Large intestine (tissue), 12 donors: ENCODE results near the gene NOX3. TPM values are rescaled to one million over a fixed set of nuclear protein-coding genes. Genes with fewer than 3 reads are reported as not detected.

Experiments
- DNase-seq, 2 donors: peaks; one replicate each; pipeline versions ENCODE4 v3.0.0 to v3.0.0-alpha.2; 2013
- H3K27ac ChIP-seq: one replicate; pipeline ENCODE4 v1.5.1; 2013; ENCODE audit warnings: low read length
- H3K27me3 ChIP-seq: 2 replicates; pipeline ENCODE4 v1.6.1; 2013; ENCODE audit warnings: low read length; ENCODE audit not compliant: control insufficient read depth, insufficient read depth
- H3K36me3 ChIP-seq: 2 replicates; pipeline ENCODE4 v1.6.1; 2013; ENCODE audit warnings: low read length; ENCODE audit not compliant: control insufficient read depth, insufficient read depth
- H3K4me1 ChIP-seq: one replicate; pipeline ENCODE4 v1.6.1; 2013; ENCODE audit warnings: low read length; ENCODE audit not compliant: control insufficient read depth, insufficient read depth
- H3K4me3 ChIP-seq: one replicate; pipeline ENCODE4 v1.5.1; 2013; ENCODE audit warnings: low read length
- H3K9me3 ChIP-seq: one replicate; pipeline ENCODE4 v1.6.1; 2013; ENCODE audit warnings: mild to moderate bottlenecking, low read depth, low read length, moderate library complexity; ENCODE audit not compliant: control insufficient read depth
- WGBS: methylation state at CpG from one replicate; pipeline ENCODE4 v1.1.5; 2013; ENCODE audit warnings: low lambda C conversion rate; ENCODE audit not compliant: insufficient coverage; 5-methylcytosine and 5-hydroxymethylcytosine counted together
- long read RNA-seq, 11 donors: transcript quantifications; one replicate each; lab custom pipeline, GENCODE V29; 2026
- polyA plus RNA-seq: library from polyadenylated mRNA; unstranded; fragments of 120-200 nt; gene quantifications from one replicate; pipeline ENCODE4 v1.2.1, GENCODE V29; 2013

The NOX3 gene
- not detected for polyA plus RNA-seq
- long read RNA-seq, donor 1 = 0 reads
- long read RNA-seq, donor 2 = 0 reads
- long read RNA-seq, donor 3 = 0 reads
- long read RNA-seq, donor 4 = 0 reads
- long read RNA-seq, donor 5 = 0 reads
- long read RNA-seq, donor 6 = 0 reads
- long read RNA-seq, donor 7 = 0 reads
- long read RNA-seq, donor 8 = 0 reads
- long read RNA-seq, donor 9 = 0 reads
- long read RNA-seq, donor 10 = 0 reads
- long read RNA-seq, donor 11 = 0 reads

- Histone ChIP-seq H3K9me3 (no peaks in the 10 kb centered on the region), H3K36me3 (no peaks in the 10 kb centered on the region), H3K4me1 (no peaks in the 10 kb centered on the region), H3K27me3 (no peaks in the 10 kb centered on the region), H3K4me3 (no peak within 1 kb of the TSS), H3K27ac (no peak within 1 kb of the TSS)
- WGBS = 100% methylated on average over 1 of the region's 5 CpGs
- no peak for DNase-seq
Measured at GRCh38 chr6:155455766-155456165, at the start of gene NOX3. Gene NOX3, minus strand, starts transcription at chr6:155455839. Its CDS starts 39 bp downstream, at chr6:155455800.

DNA sequence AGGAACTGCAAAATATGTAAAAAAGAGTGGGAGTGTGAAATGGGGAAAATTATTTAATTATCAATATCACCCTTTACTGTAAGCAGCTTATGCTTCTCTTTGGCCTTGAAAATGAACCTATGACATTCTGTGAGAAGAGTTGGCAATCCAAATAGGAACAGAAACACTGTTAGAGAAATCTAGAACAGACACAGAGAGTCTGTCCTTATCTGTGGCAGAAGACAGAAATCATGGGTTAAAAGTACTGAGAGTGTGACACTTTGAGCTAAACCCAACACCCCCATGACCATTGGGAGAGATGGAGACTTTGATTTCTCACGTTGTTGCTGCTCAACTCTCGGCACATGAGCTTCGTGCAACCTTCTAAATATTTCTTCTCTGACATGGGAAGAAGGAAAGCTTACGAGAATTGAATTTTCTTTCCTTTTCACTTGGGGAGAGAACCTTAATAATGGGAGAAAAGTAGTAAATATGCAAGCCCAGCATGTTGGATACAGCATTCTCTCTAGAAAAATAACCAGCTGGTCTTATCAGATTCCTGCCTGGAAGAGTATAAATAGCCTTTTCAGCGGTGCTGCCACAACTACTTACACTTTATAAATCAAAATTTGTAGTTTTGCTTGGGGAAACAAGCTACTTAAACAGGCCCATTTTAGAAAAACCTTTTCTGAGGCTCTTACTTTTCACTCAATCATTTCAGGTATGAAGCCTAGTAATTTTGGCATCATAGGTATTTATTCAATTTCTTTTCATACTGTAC is 49.4 kb upstream of the NOX3 start:
- H3K4me1 ChIP-seq = no peaks in the 10 kb centered on the region
- no peaks in the 10 kb centered on the region for H3K9me3 ChIP-seq
- DNase-seq = no peak
- no peak overlapping the region for H3K4me3 ChIP-seq
- whole genome bisulfite sequencing = 100% methylated on average over 2 of the region's 5 CpGs
- H3K27ac ChIP-seq = no peak overlapping the region
- H3K36me3 ChIP-seq = no peaks in the 10 kb centered on the region
- H3K27me3 ChIP-seq = no peaks in the 10 kb centered on the region

DNA sequence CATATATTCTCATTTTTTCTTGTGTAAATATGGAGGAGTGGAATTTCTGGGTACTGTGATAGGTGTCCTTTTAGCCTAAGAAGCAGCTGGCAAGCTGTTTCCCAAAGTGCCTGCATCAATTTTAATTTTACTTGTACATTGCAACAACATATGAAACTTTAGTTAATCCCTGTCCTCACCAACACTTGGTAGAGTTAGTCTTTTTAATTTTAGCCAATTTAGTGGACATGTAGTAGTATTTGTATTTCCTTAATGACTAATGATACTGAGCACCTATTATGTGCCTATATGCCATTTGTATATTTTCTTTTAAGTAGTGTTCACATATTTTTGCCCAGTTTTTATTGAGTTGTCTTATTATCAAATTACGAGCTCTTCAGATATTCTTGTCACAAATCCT is 46.8 kb upstream of the NOX3 start:
- H3K4me3 ChIP-seq = no peak overlapping the region
- no peaks in the 10 kb centered on the region for H3K4me1 ChIP-seq
- H3K36me3 ChIP-seq = no peaks in the 10 kb centered on the region
- no peaks in the 10 kb centered on the region for H3K9me3 ChIP-seq
- WGBS = 100% methylated on average over 1 of the region's 1 CpG
- H3K27ac ChIP-seq = no peak overlapping the region
- no peaks in the 10 kb centered on the region for H3K27me3 ChIP-seq
- no peak for DNase-seq

DNA sequence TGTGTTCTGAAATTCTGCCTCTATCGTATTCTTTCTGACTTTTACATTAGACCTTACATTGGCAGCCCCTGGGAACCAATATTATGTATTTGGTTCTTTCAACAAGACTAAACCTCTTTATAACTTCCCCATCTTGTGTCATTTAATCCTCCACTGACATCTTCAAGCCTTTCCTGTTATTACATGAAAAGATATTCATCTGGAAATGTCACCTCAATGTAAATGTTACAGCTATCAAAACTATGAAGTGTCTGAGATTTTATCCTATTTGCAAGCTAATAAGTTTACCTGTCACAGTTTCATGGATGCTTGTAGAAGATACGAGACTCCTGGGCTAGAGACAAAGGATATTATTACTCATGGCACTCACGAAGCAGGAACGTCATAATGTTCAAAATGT is 43.9 kb upstream of the NOX3 start:
- H3K9me3 ChIP-seq = no peaks in the 10 kb centered on the region
- no peaks in the 10 kb centered on the region for H3K4me1 ChIP-seq
- WGBS = 100% methylated on average over 1 of the region's 4 CpGs
- no peaks in the 10 kb centered on the region for H3K27me3 ChIP-seq
- no peak overlapping the region for H3K27ac ChIP-seq
- H3K4me3 ChIP-seq = no peak overlapping the region
- DNase-seq = no peak
- no peaks in the 10 kb centered on the region for H3K36me3 ChIP-seq

DNA sequence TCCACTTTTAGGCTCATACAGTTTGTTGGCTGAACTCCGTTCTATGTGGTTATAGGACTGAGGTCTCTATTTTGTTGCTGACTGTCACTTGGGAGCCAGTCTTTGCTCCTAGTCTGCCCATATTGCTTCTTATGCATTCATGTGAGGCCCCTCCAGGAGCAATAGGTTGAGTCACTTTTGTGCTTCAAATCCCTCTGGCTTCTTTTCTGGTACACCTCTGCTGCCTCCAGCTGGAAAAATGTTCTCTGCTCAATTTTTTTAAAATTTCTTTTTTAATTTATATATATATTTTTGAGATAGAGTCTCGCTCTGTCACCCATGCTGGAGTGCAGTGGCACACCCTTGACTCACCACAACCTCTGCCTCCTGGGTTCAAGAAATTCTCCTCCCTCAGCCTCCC is 42.7 kb upstream of the NOX3 start:
- Histone ChIP-seq H3K9me3 (no peaks in the 10 kb centered on the region), H3K4me1 (no peaks in the 10 kb centered on the region), H3K27me3 (no peaks in the 10 kb centered on the region), H3K4me3 (no peak overlapping the region), H3K27ac (no peak overlapping the region), H3K36me3 (no peaks in the 10 kb centered on the region)
- whole genome bisulfite sequencing = no CpG with 5 or more reads among the region's 2 CpGs
- DNase-seq = no peak

DNA sequence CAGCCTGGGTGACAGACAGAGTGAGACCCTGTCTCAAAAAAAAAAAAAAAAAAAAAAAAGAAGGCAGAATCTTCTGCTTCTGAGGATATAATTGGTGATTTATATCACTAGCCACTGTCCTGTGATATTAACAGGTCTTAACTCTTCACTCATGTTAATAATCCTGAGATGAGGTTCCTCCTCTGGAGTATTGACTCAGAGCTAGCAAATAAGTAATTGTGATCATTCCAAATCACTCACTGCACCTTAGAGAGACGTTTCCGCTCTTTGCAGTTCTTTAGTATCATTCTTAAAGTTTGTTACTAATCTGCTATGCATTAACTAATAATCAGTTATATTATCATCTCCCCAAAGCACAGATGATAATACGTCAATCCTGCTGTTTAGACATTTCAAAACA is 41.6 kb upstream of the NOX3 start:
- DNase-seq = no peak
- no peak overlapping the region for H3K4me3 ChIP-seq
- no CpG with 5 or more reads among the region's 3 CpGs for WGBS

GRCh38 chr6:155495011-155495768 is 39.6 kb upstream of the NOX3 start:
- H3K36me3 ChIP-seq = no peaks in the 10 kb centered on the region
- H3K4me3 ChIP-seq = no peak overlapping the region
- no peaks in the 10 kb centered on the region for H3K27me3 ChIP-seq
- H3K9me3 ChIP-seq = no peaks in the 10 kb centered on the region
- DNase-seq = peak in 1 of 2 donors; percentile 16
- WGBS = 83% methylated on average over 1 of the region's 11 CpGs
- H3K4me1 ChIP-seq = no peaks in the 10 kb centered on the region
- no peak overlapping the region for H3K27ac ChIP-seq

More for the DNA sequence above, 41.6 kb upstream of the NOX3 start:
- Histone ChIP-seq H3K27ac (no peak overlapping the region), H3K9me3 (no peaks in the 10 kb centered on the region), H3K36me3 (no peaks in the 10 kb centered on the region), H3K27me3 (no peaks in the 10 kb centered on the region), H3K4me1 (no peaks in the 10 kb centered on the region)

DNA sequence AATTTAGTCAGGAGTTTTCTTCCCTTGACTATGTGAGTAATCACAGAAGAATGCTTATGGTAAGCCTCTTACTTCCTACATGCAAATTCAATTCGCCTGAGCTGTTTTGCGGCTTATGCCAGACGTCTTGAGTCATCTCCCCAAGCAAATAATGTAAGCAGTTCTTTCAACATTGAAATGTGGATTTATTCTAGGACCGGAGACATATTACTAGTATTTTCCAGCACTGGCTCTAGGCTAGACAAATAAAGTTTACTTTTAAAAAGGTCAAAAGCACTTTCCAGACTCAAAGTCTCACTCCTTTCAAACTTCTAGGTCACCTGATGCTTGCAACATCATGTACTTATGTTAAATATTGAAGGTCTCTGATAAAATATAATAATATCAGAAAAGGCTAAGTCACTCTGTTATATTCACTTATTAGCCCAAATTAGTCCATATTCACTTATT is 38.1 kb upstream of the NOX3 start:
- no peaks in the 10 kb centered on the region for H3K4me1 ChIP-seq
- H3K36me3 ChIP-seq = no peaks in the 10 kb centered on the region
- no peak overlapping the region for H3K4me3 ChIP-seq
- DNase-seq = peak; percentile 7 to 15
- no peaks in the 10 kb centered on the region for H3K27me3 ChIP-seq
- H3K27ac ChIP-seq = no peak overlapping the region
- no peaks in the 10 kb centered on the region for H3K9me3 ChIP-seq
- WGBS = no CpG with 5 or more reads among the region's 4 CpGs

DNA sequence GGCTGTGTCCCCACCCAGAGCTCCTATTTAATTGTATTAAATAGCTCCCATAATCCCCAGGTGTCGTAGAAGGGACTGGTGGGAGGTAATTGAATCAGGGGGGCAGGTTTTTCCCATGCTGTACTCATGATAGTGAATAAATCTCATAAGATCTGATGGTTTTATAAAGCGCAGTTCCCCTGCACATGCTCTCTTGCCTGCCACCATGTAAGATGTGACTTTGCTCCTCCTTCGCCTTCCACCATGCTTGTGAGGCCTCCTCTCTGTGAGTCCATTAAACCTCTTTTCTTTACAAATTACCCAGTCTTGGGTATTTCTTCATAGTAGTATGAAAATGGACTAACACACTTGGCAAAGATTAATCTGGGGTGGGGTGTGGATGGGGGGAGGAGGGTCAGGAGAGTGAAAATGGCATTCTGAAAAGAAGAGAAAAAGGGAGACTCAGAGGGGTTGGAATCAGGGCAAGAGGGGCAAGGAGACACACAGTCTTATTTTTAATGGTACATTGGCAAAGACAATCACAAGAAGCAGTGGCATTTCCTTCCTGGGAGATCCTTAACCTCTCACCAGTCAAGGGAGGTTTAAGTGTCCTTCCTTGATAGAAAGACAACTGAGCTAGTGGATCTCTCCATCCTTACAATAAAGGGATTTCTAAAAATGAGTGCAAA is 37.5 kb upstream of the NOX3 start:
- Histone ChIP-seq H3K36me3 (no peaks in the 10 kb centered on the region), H3K27me3 (no peaks in the 10 kb centered on the region), H3K9me3 (no peaks in the 10 kb centered on the region), H3K27ac (no peak overlapping the region), H3K4me1 (peaks cover 5% of the 10 kb centered on the region), H3K4me3 (no peak overlapping the region)
- no peak for DNase-seq
- WGBS = no CpG with 5 or more reads among the region's 3 CpGs

- H3K27me3 ChIP-seq = no peaks in the 10 kb centered on the region
- H3K4me3 ChIP-seq = no peak overlapping the region
- H3K9me3 ChIP-seq = no peaks in the 10 kb centered on the region
- H3K27ac ChIP-seq = no peak overlapping the region
- H3K36me3 ChIP-seq = no peaks in the 10 kb centered on the region
- no peak for DNase-seq
- peaks cover 7% of the 10 kb centered on the region for H3K4me1 ChIP-seq
- no CpG with 5 or more reads among the region's 2 CpGs for WGBS
Measured at GRCh38 chr6:155492061-155492735, 36.6 kb upstream of the NOX3 start.
